Hepatocyte (in vitro differentiated cells): ENCODE data around the gene CCNI.

Source experiments
- CTCF ChIP-seq: fragments of 200-600 bp; sonication (generic); IDR thresholded peaks from 2 replicates; pipeline ENCODE4 v1.5.1; 2016; ENCODE audit warnings: antibody characterized with exemption, mild to moderate bottlenecking; ENCODE audit not compliant: poor library complexity
- EZH2 ChIP-seq: fragments of 200-600 bp; sonication (generic); IDR thresholded peaks from 2 replicates; pipeline ENCODE4 v1.6.1; 2016; ENCODE audit warnings: antibody characterized with exemption, mild to moderate bottlenecking, borderline replicate concordance
- EZH2phosphoT487 ChIP-seq: fragments of 200-600 bp; sonication (generic); IDR thresholded peaks from one replicate; pipeline ENCODE4 v1.6.1; 2018; ENCODE audit warnings: antibody characterized with exemption, mild to moderate bottlenecking, low read depth, moderate library complexity; ENCODE audit not compliant: unreplicated experiment, severe bottlenecking

DNA sequence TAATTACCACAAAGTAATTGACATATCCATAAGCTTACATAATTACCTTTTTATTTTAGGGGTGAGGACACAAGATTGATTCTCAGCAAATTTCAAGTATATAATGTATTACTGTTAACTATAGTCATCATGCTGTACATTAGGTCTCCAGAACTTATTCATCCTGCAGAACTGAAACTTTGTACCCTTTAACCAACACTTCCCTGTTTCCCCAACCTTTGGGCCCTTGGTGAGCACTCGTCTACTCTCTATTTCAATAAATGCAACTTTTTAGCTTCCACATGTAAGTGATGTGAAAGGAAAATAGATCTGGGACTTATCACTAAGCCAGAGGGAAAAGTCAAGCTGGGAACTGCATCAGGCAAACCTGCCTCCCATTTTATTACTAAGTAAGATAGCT lies 47.6 kb upstream of the CCNI start:
- no peak for TF ChIP-seq EZH2
- no peak for TF ChIP-seq CTCF
- no peak for TF ChIP-seq EZH2phosphoT487
